ENCODE data around the gene GPC6.

DNA sequence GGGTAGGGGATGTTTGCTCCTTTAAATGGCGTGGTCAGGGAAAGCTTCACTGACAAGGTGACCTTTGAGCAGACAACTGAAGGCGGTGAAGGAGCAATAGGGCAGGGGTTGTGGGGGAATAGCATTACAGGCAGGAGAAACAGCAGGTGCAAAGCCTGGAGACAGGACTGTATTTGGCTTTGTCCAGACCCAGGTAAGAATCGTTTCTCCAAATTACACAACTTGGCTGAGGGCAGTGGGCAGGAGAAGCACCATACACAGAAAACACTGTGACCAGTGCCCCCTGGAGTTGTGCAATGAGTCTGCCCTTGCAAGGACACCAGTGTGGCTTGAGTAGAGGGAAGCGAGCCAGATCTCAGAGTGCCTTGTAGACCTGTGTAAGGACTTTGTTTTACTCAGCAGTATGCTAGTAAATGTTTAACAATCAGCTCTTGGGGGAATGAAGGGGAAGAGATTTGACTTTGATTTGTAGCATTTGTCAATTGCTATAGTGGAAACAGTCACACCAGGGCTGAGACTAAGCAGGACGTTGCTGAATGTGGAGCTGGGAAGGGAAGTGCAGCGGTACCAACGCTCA is 892.8 kb downstream of the GPC6 start:
- TF ChIP-seq, protein P1, sequence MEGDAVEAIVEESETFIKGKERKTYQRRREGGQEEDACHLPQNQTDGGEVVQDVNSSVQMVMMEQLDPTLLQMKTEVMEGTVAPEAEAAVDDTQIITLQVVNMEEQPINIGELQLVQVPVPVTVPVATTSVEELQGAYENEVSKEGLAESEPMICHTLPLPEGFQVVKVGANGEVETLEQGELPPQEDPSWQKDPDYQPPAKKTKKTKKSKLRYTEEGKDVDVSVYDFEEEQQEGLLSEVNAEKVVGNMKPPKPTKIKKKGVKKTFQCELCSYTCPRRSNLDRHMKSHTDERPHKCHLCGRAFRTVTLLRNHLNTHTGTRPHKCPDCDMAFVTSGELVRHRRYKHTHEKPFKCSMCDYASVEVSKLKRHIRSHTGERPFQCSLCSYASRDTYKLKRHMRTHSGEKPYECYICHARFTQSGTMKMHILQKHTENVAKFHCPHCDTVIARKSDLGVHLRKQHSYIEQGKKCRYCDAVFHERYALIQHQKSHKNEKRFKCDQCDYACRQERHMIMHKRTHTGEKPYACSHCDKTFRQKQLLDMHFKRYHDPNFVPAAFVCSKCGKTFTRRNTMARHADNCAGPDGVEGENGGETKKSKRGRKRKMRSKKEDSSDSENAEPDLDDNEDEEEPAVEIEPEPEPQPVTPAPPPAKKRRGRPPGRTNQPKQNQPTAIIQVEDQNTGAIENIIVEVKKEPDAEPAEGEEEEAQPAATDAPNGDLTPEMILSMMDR (conservative IDR thresholded peaks at IDR 0.05; ENCODE audit: low read length): no peak
- TF ChIP-seq EZH2phosphoT487 (IDR thresholded peaks at IDR 0.05; ENCODE audit: borderline replicate concordance): no peak
